Measurements from ENCODE around the gene ACOT6.

GRCh38 chr14:73640796-73641365, 28.6 kb downstream of the ACOT6 start:
- TF ChIP-seq ELK3 (CRISPR knock-in tag; IDR thresholded peaks at IDR 0.05) (no peak), ZNF830 (CRISPR knock-in tag; IDR thresholded peaks at IDR 0.05) (no peak), POLR2AphosphoS5 (IDR thresholded peaks at IDR 0.05; ENCODE audit: control insufficient read depth, insufficient read depth, low read depth, low read length) (no peak), CBX2 (IDR thresholded peaks at IDR 0.05; ENCODE audit: insufficient read depth, low read length, poor library complexity, severe bottlenecking) (no peak), NFIC (IDR thresholded peaks at IDR 0.05) (no peak), SAFB (IDR thresholded peaks at IDR 0.05; ENCODE audit: borderline replicate concordance, low read depth, low read length) (no peak), SIN3A (IDR thresholded peaks at IDR 0.05; ENCODE audit: borderline replicate concordance in 2 of 2, control insufficient read depth in 1 of 2, low read depth in 2 of 2, low read length in 2 of 2) (no peak)
- TF ChIP-seq, protein P1, sequence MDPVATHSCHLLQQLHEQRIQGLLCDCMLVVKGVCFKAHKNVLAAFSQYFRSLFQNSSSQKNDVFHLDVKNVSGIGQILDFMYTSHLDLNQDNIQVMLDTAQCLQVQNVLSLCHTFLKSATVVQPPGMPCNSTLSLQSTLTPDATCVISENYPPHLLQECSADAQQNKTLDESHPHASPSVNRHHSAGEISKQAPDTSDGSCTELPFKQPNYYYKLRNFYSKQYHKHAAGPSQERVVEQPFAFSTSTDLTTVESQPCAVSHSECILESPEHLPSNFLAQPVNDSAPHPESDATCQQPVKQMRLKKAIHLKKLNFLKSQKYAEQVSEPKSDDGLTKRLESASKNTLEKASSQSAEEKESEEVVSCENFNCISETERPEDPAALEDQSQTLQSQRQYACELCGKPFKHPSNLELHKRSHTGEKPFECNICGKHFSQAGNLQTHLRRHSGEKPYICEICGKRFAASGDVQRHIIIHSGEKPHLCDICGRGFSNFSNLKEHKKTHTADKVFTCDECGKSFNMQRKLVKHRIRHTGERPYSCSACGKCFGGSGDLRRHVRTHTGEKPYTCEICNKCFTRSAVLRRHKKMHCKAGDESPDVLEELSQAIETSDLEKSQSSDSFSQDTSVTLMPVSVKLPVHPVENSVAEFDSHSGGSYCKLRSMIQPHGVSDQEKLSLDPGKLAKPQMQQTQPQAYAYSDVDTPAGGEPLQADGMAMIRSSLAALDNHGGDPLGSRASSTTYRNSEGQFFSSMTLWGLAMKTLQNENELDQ (CRISPR knock-in tag; IDR thresholded peaks at IDR 0.05; ENCODE audit: borderline replicate concordance), result no peak
